ENCODE measurements around the gene MFSD1.

Gene MFSD1

DNA sequence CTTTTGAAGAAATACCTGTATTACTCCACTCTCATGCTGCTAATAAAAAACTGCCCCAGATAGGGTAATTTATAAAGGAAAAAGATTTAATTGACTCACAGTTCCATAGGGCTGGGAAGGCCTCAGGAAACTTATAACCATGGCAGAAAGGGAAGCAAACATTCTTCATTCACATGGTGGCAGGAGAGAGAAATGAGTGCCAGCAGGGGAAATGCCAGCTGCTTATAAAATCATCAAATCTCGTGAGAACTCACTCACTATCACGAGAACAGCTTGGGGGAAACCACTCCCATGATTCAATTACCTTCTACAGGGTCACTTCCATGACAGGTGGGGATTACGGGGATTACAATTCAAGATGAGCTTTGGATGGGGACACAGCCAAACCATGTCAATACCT lies 18.7 kb downstream of the MFSD1 start:
- no peak for DNase-seq

DNA sequence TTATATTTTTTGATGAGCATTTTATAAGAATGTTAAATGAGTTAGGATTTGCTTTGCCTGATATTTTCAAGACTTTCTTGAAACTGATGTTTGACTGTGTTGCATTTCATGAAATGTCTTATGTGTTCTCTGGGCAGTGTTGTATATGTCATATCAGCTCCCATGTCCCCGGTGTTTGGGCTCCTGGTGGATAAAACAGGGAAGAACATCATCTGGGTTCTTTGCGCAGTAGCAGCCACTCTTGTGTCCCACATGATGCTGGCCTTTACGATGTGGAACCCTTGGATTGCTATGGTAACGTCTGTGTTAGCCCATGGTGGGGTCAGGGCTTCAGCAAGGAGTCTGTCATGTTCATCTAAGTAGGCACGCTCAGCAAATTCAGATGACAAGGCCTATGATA lies 20.0 kb downstream of the MFSD1 start:
- no peak for DNase-seq

DNA sequence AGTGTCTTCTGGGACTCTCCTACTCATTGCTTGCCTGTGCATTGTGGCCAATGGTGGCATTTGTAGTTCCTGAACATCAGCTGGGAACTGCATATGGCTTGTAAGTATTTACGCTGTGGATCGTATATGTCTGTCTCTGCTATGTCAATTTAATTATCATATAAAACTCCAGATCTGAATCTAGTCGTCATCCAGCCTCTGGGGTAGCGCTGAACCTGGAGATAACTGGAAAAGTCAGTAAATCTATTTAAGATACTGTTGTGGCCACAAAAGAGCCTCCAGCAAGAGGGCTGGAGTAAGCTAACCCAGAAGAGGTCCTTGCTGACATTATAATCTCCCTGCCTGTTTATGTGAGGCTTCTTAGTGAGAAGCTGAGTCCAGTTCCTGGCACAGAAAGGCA lies 21.6 kb downstream of the MFSD1 start:
- no peak for DNase-seq

DNA sequence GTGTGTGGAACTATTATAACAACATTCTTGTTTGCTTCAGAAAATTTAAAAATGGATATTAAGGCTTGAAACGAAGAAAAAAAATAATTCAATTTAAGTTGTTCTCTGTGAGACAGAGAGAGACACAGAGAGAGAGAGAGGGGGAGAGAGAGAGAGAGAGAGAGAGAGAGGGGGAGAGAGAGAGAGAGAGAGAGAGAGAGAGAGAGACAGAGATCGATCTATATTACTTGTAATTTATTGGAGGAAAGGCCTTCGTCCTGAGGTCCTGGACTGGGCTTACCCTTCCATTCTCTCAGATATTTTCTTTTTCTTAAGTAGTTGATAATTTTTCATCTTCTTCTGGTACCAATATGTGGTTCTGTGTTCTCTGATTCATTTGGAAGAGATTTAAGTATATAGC lies 25.9 kb downstream of the MFSD1 start:
- no peak for DNase-seq

DNA sequence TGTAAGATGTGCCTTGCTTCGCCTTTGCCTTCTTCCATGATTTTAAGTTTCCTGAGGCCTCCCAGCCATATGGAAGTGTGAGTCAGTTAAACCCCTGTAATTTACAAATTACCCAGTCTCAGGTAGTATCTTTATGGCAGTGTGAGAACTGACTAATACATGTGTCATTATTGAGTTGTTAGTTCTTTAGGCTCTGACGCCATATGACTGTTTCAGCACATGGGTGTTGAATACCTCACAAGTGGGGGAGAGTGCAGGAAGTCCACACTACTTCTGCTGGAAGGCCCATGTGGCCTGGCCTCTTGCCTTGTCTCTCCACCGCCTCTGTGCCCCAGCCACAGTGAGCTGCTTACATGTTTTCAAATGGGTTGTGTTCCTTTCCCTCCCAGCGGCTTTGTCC lies 28.5 kb downstream of the MFSD1 start:
- DNase-seq, result no peak

DNA sequence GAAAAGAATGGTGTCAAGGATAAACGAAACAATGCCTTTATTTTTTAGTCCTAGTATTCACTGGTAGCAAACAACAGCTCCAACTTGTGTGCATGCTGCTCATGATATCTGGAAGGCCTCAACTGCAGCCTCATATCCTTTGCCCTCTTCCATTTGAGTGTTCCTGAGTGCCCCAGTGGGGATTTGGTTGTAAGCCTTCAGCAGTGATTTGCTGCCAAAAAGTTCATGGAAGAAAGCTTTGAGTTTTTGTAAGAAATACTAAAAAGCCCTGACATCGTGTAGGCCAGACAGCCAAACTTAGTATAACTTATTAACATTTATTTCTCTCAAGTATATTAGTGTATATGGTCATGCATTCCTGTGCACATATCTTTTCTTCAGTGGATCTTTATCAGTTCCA lies 30.0 kb downstream of the MFSD1 start:
- DNase-seq, result no peak

DNA sequence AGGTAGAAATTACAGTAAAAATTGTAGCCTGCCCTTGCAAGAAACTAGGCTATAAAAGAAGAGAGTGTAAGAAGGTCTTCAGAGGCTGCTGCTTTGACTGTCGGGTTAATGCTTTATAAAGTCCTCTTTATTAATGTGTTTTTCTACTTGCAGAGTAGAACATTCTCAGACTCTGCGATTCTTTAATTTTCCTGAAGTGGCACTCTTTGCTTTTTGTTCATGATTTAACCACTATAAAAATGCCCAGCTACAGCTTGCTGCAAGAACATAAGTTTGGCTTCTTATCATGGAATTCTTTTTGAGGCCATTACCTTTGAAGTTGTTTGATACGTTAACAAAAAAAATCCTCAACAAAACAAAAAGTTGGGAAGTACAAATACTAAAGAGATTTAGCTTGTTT lies 33.8 kb downstream of the MFSD1 start:
- DNase-seq, result no peak

DNA sequence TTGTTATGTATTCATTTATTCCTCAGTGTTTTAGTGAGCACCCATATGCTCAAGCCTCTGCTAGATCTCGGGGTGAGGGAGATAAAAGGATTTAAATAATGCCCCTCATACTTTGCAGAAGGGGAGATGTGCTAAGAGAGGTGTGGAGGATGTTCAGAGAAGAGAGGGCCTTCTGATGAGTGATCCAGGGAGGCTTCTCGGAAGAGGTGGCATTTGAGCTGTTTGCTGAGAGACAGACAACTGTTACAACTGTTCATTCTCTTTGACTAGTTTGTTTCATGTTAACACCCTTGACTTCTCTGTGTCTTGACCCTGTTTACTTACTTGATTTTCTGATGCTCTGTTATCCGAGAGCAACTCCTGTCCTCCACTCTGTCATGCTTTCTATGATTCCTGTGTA lies 34.5 kb downstream of the MFSD1 start:
- no peak for DNase-seq

DNA sequence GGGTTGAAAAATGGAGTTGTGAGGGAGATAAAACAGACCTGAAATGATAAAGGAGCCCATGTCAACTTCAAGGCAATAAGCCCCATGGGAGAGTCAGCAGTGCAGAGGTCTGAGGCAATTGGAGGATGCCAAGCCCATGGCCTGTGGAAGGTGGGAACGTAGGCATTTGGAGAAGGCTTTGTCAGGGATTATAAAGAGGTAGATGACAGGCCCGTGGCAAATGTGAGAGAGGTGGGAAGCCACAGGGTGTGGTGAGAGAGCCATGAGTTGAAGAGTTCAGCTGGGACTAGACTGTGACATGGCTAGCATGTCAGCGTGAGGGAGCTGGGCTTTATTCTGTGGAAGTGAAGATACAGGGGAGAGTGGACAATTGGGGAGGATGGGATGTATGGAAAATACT lies 35.4 kb downstream of the MFSD1 start:
- no peak for DNase-seq

DNA sequence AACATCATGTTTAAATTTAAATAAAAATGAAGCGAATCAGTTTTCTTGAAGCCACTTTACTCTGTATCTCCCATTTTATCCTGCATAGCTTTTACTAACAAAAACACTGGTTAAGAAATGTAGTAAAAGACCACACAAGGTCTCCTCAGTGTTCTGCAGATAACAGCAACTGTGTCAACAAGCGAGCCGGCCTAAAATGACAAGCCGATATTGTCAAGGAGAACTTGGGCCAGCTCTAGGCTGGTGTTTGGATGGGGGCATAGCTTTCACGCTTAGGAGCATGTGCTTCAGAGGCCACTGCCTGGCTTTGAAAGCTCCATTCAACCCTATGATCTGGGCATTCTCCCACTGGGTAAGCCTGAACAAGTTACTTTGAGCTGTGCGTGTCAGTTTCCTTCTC lies 38.1 kb downstream of the MFSD1 start:
- DNase-seq, result no peak

DNA sequence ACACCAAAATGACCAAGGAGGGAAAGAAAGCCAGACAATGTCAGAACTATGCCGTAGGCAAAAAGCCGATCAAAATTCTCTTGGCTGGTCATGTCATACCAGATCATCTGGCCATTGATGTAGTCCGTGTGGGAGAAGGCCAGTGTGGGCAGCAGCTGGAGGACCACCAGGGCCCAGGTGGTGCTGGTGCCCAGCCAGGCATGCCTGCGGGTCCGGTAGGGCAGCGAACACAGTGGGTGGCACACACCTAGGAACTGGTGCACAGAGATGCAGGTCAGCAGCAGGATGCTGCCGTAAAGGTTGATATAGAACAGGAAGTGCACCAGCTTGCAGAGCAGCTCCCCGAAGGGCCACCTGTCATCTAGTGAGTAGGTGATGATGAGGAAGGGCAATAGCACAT lies 39.5 kb downstream of the MFSD1 start:
- DNase-seq, result no peak

DNA sequence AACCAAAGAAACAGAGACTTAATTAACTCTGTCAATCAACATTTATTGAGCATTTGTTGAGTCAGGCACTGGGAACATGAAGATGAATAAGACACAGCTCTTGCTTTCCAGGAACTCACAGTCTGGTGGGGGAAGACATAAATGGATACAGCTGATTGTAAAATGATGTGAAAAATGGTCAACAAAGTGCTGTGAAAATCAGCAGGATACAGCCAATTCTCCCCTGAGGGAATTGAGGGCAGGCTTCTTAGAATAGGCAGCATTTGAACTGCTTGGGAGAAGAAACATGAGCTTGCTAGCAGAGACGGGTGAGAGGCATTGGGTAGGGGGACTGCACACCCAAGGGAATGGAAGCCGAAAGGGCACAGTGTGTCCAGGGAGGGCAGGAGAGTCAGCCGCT lies 41.1 kb downstream of the MFSD1 start:
- DNase-seq, result no peak

DNA sequence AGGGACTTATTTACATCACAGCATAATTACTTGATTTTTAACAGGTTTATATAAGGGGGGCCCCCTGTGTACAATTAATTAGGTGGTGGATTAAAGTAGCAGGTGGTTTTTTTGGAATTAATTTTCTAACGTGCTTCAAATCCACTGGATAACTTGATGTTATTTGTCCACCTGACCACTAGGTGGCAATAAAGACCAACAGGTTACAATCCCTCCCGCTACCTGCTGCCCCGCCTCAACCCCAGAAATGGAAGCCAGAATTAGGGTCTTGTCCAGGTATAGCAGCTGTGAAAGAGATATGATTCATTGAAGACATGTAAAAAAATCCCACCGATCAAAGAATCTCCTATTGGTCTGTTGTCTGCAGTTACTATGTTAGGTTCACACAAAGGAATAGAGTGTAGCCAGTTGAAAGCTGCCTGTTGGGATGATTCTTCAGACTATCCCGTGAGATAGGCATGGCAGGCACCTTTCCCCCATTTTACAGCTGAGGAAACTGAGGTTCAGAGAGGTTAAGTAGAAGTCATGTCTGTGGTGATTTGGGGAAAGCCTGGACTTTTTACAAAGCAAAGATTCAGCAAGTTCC lies 44.0 kb downstream of the MFSD1 start:
- DNase-seq, result peak; percentile 29

DNA sequence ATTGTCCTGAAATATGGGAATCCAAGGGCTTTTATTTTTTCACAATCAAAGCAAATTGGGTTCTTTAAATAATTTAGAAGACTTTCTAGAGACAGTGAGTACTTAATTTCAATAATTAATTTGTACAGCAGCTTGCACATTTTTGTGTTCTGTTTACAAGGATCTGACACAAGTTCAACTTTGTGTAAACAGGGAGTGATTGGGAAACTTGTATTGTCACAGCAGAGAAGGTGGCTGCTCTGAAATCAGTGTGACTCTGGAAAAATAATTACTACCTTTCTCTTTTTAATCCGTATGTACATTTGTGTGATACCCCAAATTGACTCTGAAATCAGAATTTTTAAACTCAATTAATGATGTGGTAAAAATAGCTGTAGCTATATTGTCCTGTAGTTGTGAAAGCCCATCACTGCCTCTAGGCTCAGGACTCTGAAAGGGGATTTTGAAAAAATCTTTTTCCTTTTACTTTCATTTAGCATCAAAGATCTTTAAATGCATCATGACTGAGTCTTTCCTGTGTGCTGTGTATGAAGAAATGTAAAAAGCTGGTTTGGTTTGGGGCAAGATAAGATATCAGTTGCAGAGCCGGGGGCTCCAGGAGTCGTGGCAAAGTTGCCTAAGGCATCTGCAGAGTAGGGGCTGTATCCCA lies 45.1 kb downstream of the MFSD1 start:
- no peak for DNase-seq

DNA sequence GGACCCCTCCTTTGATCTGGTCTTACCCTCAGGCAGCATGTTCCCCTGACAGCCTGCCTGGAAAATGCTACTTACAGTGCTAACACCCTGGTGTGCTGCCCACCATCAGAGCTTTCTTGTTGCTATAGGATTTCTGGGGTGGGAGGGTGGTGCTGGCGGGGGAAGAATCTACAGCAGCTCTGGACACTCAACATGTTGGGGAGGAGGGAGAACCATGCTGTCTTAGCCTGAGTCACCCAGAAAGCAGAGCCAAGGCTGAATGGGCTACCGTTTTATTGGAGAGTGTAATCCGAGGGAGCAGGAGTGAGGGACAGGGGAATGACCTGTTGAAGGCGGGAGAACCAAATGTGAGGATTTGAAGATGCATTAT lies 45.6 kb downstream of the MFSD1 start:
- DNase-seq, result no peak

DNA sequence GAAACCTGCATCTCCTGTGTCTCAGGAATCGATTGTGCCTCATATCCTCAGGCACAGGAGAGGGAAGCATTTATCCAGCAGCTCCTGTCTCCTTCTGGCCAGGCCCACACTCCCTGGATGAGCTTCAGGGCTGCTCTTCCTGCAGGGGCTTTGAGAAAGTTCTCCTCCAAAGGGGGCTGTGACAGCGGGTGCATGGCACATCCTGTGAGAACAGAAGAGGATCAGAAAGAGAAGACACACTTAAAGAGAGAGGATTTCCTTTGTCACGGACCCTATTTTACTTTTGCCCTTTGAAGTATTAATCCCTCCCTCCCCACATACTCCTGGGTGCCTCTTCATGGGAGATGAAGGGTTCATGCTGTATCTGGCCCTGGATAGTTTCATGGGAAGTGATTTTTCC lies 46.0 kb downstream of the MFSD1 start:
- no peak for DNase-seq

DNA sequence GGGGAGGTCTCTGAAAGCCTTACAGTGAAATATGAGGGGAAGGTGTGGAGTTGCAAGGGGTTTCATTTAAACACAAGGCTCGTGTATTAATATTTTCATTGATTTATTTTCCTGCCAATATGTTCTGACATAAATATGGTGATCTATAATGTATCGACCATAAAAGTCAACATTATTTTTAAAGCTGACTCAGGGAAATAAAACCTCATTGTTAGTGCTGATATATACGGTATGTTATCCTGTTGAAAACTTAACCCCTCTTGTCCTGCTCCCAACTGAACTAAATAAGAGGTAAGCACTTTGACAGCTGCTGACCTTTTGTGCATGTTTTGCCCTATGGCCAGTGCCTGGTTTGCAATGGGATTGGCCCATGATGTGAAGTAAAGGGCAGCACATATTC lies 47.9 kb downstream of the MFSD1 start:
- no peak for DNase-seq

DNA sequence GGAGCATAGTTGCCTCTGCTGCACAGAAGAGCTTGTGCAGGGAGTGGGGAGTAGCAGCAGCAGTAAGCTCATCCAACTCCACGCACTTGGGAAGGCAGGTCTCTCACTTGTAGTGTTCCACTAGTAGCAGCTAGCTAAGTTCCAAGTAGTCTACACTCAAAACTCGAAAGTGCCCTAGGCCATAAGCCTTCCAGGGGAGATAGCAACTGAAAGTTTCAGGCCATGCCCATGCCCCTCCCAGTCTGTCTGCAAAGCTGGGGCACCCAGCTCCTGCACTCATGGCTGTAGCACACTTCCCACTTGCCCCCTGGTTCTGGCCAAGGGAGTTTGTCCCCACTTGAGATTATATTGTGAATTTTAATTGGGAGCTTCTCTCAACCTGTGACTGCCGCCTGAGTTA lies 57.5 kb downstream of the MFSD1 start:
- no peak for DNase-seq

DNA sequence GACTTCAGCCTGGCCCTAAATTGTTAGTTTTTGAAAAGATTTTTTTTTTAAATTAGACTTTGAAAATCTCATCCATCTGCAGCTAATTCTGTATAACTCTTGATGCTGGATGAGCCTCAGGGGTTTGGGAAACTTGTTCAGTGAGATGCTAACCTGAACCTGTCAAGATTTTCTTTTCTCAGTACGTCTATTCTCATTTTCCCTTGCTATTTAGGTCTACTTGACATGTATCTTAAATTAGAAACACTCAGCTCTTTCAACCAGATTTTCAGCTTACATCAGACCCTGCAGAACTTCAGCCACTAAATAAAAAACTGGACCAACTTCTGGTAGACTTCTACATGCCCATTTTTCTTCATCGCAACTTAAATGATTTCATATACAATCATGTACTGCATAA lies 61.4 kb downstream of the MFSD1 start:
- DNase-seq, result no peak

DNA sequence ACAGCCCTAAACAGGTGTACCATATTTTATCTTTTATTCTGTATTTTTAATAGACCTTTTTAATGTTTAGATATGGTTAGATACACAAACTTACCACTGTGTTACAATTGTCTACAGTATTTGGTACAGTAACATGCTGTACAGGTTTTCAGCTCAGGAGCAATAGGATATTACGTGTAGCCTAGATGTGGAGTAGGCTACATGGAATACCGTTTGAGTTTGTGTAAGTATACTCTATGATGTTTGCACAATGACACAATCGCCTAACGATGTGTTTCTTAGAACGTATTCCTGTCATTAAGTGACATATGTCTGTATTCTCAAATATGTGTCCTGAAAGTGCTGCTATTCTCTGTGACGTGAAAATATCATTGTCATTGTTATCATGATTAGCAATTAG lies 62.6 kb downstream of the MFSD1 start:
- DNase-seq, result no peak

DNA sequence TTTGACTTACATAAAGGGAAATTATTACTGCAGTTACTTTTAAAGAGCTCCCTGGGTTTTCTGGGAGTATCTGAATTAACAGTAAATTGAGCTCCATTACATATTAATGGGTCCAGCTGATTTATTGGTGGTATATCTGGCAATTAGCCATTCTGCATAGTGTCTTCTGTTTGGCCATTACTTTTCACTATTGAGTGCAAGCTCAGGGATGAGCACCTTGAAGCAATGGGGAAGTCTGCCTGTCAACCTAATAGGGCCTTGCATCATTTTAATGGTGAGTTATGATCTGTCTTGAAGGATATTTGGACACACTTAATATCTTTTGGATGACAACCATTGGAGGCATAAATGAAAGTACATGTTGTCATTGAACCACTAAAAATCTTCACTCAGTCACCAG lies 73.8 kb downstream of the MFSD1 start:
- no peak for DNase-seq

Measured in stimulated activated CD4-positive, alpha-beta T cell treated with anti-CD3 and anti-CD28 coated beads, Interleukin-15, amount 100 ng/mL, for 24 hours (primary cell).